DND-41 (cell line): ENCODE data around the gene RPGRIP1L.

Source experiments
- EZH2 ChIP-seq: IDR thresholded peaks from 3 replicates; pipeline ENCODE4 v1.6.1; 2012; ENCODE audit warnings: borderline replicate concordance, low read depth, mild to moderate bottlenecking, moderate library complexity, low read length, inconsistent platforms; ENCODE audit not compliant: severe bottlenecking
- TF ChIP-seq, protein P1 (sequence below): IDR thresholded peaks from 2 replicates; pipeline ENCODE4 v1.5.1; 2012; ENCODE audit warnings: borderline replicate concordance, low read length, moderate library complexity, mild to moderate bottlenecking; ENCODE audit not compliant: poor library complexity, severe bottlenecking; ENCODE audit errors: extremely low read depth

DNA sequence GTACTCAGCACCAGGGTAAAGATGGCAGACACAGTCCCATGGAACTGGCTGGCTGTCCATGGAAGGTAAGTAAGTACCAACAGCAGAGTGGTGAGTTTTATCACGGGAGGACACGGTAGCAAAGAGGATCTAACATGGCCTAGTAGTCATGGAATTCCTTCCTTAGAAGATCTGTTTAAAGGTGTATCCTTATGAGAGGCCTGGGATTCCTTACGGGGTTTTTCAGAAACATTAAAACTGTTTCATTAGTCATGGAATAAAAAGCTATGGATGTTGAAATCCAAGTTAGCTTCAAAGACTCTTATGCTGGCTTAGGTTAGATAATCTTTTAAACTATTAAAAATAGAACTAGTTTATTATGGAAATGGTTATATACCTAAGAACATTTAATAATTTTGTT is 7.7 kb upstream of the RPGRIP1L start:
- TF ChIP-seq, protein P1, sequence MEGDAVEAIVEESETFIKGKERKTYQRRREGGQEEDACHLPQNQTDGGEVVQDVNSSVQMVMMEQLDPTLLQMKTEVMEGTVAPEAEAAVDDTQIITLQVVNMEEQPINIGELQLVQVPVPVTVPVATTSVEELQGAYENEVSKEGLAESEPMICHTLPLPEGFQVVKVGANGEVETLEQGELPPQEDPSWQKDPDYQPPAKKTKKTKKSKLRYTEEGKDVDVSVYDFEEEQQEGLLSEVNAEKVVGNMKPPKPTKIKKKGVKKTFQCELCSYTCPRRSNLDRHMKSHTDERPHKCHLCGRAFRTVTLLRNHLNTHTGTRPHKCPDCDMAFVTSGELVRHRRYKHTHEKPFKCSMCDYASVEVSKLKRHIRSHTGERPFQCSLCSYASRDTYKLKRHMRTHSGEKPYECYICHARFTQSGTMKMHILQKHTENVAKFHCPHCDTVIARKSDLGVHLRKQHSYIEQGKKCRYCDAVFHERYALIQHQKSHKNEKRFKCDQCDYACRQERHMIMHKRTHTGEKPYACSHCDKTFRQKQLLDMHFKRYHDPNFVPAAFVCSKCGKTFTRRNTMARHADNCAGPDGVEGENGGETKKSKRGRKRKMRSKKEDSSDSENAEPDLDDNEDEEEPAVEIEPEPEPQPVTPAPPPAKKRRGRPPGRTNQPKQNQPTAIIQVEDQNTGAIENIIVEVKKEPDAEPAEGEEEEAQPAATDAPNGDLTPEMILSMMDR: no peak
- TF ChIP-seq EZH2: no peak
